K562 (cell line): ENCODE results near the gene ALKBH2. TPM values are rescaled to one million over a fixed set of nuclear protein-coding genes. Genes with fewer than 3 reads are reported as not detected.

Experiments used
- CBX1 ChIP-seq: sonication (generic); IDR thresholded peaks from 2 replicates; pipeline ENCODE4 v1.6.1; 2016; ENCODE audit warnings: antibody characterized with exemption, low read depth, mild to moderate bottlenecking
- CC2D1A ChIP-seq: fragments of 450-650 bp; IDR thresholded peaks from 2 replicates; pipeline ENCODE4 v1.6.1; 2017; ENCODE audit warnings: mild to moderate bottlenecking
- CHD2 ChIP-seq: IDR thresholded peaks from 2 replicates; pipeline ENCODE4 v1.6.1; 2011; ENCODE audit warnings: low read depth, low read length
- COPS2 ChIP-seq: fragments of 450-650 bp; conservative IDR thresholded peaks from 2 replicates; pipeline ENCODE4 v1.6.1; 2016; ENCODE audit warnings: mild to moderate bottlenecking, moderate library complexity
- FOS ChIP-seq: IDR thresholded peaks from 3 replicates; pipeline ENCODE4 v1.6.1; 2011; ENCODE audit not compliant: insufficient read length; ENCODE audit errors: extremely low read depth
- FOXP4 ChIP-seq: sonication (generic); formaldehyde crosslinking; IDR thresholded peaks from 2 replicates; pipeline ENCODE4 v1.8.0; 2022; ENCODE audit warnings: mild to moderate bottlenecking, missing genetic modification reagents, borderline replicate concordance
- MEIS2 ChIP-seq: fragments of 450-650 bp; IDR thresholded peaks from 2 replicates; pipeline ENCODE4 v1.6.1; 2014; ENCODE audit warnings: mild to moderate bottlenecking; ENCODE audit not compliant: partially characterized antibody
- MITF ChIP-seq: IDR thresholded peaks from 2 replicates; pipeline ENCODE4 v1.6.1; 2014; ENCODE audit warnings: antibody characterized with exemption
- MTF1 ChIP-seq: fragments of 250-450 bp; sonication (Bioruptor Pico); IDR thresholded peaks from 2 replicates; pipeline ENCODE4 v1.9.0; 2021; ENCODE audit warnings: moderate library complexity, mild to moderate bottlenecking, inconsistent platforms, borderline replicate concordance
- NCOA6 ChIP-seq: fragments of 450-650 bp; IDR thresholded peaks from 2 replicates; pipeline ENCODE4 v1.6.1; 2017; ENCODE audit warnings: mild to moderate bottlenecking
- NR2F6 ChIP-seq: fragments of 450-650 bp; formaldehyde crosslinking; IDR thresholded peaks from 2 replicates; pipeline ENCODE4 v1.4.0; 2020; ENCODE audit warnings: mild to moderate bottlenecking
- PPARD ChIP-seq: fragments of 250-450 bp; sonication (Bioruptor Pico); IDR thresholded peaks from 2 replicates; pipeline ENCODE4 v1.8.0; 2022; ENCODE audit warnings: inconsistent platforms, mild to moderate bottlenecking, moderate library complexity
- RBM14 ChIP-seq: fragments of 200-400 bp; formaldehyde crosslinking; IDR thresholded peaks from 2 replicates; pipeline ENCODE4 v1.6.1; 2018; ENCODE audit warnings: low read depth, mild to moderate bottlenecking, low read length, moderate library complexity, borderline replicate concordance; ENCODE audit not compliant: insufficient read depth
- RNF219 ChIP-seq: fragments of 250-450 bp; sonication (Bioruptor Pico); IDR thresholded peaks from 2 replicates; pipeline ENCODE4 v1.5.0; 2022; ENCODE audit warnings: mild to moderate bottlenecking
- SMC3 ChIP-seq: conservative IDR thresholded peaks from 2 replicates; pipeline ENCODE4 v1.6.1; 2011; ENCODE audit warnings: low read depth, low read length, improper control_type of control experiment; ENCODE audit not compliant: insufficient read depth
- XRCC3 ChIP-seq: fragments of 450-650 bp; IDR thresholded peaks from 2 replicates; pipeline ENCODE4 v1.6.1; 2017; ENCODE audit warnings: mild to moderate bottlenecking, moderate library complexity
- ZMIZ1 ChIP-seq, 2 experiments: fragments of 150-350 bp in 1 of 2; IDR thresholded peaks; 2 replicates each; pipeline ENCODE4 v1.6.1; 2012 to 2016; ENCODE audit warnings: low read depth in 2 of 2, low read length in 2 of 2, mild to moderate bottlenecking in 1 of 2, moderate library complexity in 1 of 2
- ZNF146 ChIP-seq: IDR thresholded peaks from one replicate; pipeline ENCODE4 v1.6.1; 2018; ENCODE audit warnings: missing compliant biosample characterization; ENCODE audit not compliant: unreplicated experiment
- polyA plus RNA-seq, 8 experiments: library from polyadenylated mRNA; depleted of rRNA in 4 of 8; stranded (reverse) in 5 of 8; unstranded in 3 of 8; fragments of >200 nt; fragmentation: Nextera tagmentation in 2 of 8; fragmentation: Illumina TruSeq in 1 of 8; extraction: Ambion mirVana in 2 of 8; extraction: Trizol in 1 of 8; gene quantifications; 2 replicates each; pipeline versions ENCODE4 v1.2.1 to v1.2.3, GENCODE V29; 2011 to 2014; ENCODE audit warnings: inconsistent platforms in 1 of 8, missing spikeins in 1 of 8
- total RNA-seq, 7 experiments: library from RNA; depleted of rRNA in 6 of 7; stranded (reverse); fragments of >200 nt in 6 of 7; fragmentation: Illumina TruSeq in 2 of 7; extraction: Trizol in 2 of 7; gene quantifications; 2 replicates each; pipeline versions ENCODE4 v1.2.1 to v1.2.3, GENCODE V29; 2011 to 2021; ENCODE audit warnings: low replicate concordance in 1 of 7

Gene ALKBH2
- total and polyA plus RNA-seq, 9 of the 15 experiments (the other 6 are each of a cell fraction or from before 2014, with no cell fraction given), result 5.9 to 56.1 (median 41.9) TPM

GRCh38 chr12:109097435-109098182, 4.3 kb upstream of the ALKBH2 start, which contains the start of gene UNG (continued):
- TF ChIP-seq MITF (no peak), XRCC3 (no peak), ZNF146 (CRISPR knock-in tag) (no peak), MTF1 (CRISPR knock-in tag) (no peak), COPS2 (no peak), NCOA6 (no peak), CBX1 (0 out of 2 replicates have a peak, but pooled peaks have one; percentile 17), NR2F6 (no peak), RNF219 (CRISPR knock-in tag) (no peak), FOXP4 (CRISPR knock-in tag) (no peak), RBM14 (no peak), FOS (peak; percentile 99), SMC3 (no peak), ZMIZ1 (IDR thresholded peaks at IDR 0.05; ENCODE audit: low read depth in 2 of 2, low read length in 2 of 2) (no peak), MEIS2 (peak; percentile 80), CHD2 (peak; percentile 84), PPARD (CRISPR knock-in tag) (no peak), CC2D1A (no peak)
